ENCODE data around the gene HDDC2.

The HDDC2 gene

GRCh38 chr6:125231574-125232343 is 70.0 kb downstream of the HDDC2 start:
- DNase-seq, result no peak

GRCh38 chr6:125231133-125231532 is 70.6 kb downstream of the HDDC2 start:
- no peak for DNase-seq

- DNase-seq, result no peak
Observed at GRCh38 chr6:125230674-125231073, 71.1 kb downstream of the HDDC2 start.

GRCh38 chr6:125228981-125229479 is 72.7 kb downstream of the HDDC2 start:
- no peak for DNase-seq

GRCh38 chr6:125227244-125227643 is 74.5 kb downstream of the HDDC2 start:
- DNase-seq, result no peak
